Measurements from ENCODE around the gene FKBP5. TPM values are rescaled to one million over a fixed set of nuclear protein-coding genes. Genes with fewer than 3 reads are reported as not detected.

FKBP5 gene
- total and polyA plus RNA-seq, 10 of the 15 experiments (the other 5 are each of a cell fraction or from before 2014, with no cell fraction given): 29.0 to 123 (median 62.3) TPM

DNA sequence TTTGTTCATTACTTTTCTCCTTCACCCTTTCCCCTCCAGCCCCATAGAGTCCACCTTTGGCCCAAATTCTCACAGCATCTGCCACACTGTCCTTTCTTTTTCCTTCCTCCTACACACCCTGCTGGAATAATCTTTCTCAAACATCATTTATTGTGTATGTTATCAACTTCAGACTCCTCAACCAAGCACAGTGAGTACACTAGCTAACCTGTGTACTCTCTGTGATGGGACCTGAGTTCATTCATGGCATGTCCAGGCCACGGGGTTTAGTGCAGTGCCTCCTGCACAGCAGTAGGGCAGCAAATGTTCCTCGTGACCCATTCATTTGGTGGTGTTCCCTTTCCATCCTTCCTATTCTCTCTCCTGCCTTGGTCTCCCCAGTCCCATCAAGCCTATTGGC, 41.0 kb upstream of the FKBP5 start:
- BruUV-seq (replicated peaks): no TSS peak
- ATAC-seq (no peak), DNase-seq (ENCODE audit: low read depth, low spot score) (no peak), FAIRE-seq (no peak)
- no peaks in the 10 kb centered on the region for H3K9me3 ChIP-seq (replicated peaks; ENCODE audit: control insufficient read depth, insufficient read depth, low read length)
- H3K4me3 ChIP-seq: no peak overlapping the region
- no peak overlapping the region for H3K27ac ChIP-seq (ENCODE audit: control insufficient read depth, insufficient read depth)
- CTCF ChIA-PET: interaction anchor here (0.6 to 2.7 kb wide), 4 partner anchors 43 to 148 kb away, joined by 3 to 10 read pairs (median 4); no protein-coding TSS in a partner anchor
- intact Hi-C loops (cut with micrococcal nuclease; ENCODE audit: unreplicated experiment) (loop anchor here (5.0 to 10.0 kb wide), 2 partner anchors 385 to 432 kb away; partner anchors contain the start of genes DEF6 and PPARD), in situ Hi-C loops (cut with MboI) (no loop called here)
- no peak for TF ChIP-seq MEF2B (IDR thresholded peaks at IDR 0.05; ENCODE audit: partially characterized antibody, poor library complexity, severe bottlenecking)
- TF ChIP-seq TCF7 (IDR thresholded peaks at IDR 0.05; ENCODE audit: borderline replicate concordance): no peak
- no peak for TF ChIP-seq MEF2A (IDR thresholded peaks at IDR 0.05; ENCODE audit: insufficient read depth, low read depth, low read length)
- TF ChIP-seq PAX8 (IDR thresholded peaks at IDR 0.05): no peak
- no peak for TF ChIP-seq FOS (IDR thresholded peaks at IDR 0.05; ENCODE audit: borderline replicate concordance, extremely low read depth, insufficient read length)
- TF ChIP-seq, protein P1, sequence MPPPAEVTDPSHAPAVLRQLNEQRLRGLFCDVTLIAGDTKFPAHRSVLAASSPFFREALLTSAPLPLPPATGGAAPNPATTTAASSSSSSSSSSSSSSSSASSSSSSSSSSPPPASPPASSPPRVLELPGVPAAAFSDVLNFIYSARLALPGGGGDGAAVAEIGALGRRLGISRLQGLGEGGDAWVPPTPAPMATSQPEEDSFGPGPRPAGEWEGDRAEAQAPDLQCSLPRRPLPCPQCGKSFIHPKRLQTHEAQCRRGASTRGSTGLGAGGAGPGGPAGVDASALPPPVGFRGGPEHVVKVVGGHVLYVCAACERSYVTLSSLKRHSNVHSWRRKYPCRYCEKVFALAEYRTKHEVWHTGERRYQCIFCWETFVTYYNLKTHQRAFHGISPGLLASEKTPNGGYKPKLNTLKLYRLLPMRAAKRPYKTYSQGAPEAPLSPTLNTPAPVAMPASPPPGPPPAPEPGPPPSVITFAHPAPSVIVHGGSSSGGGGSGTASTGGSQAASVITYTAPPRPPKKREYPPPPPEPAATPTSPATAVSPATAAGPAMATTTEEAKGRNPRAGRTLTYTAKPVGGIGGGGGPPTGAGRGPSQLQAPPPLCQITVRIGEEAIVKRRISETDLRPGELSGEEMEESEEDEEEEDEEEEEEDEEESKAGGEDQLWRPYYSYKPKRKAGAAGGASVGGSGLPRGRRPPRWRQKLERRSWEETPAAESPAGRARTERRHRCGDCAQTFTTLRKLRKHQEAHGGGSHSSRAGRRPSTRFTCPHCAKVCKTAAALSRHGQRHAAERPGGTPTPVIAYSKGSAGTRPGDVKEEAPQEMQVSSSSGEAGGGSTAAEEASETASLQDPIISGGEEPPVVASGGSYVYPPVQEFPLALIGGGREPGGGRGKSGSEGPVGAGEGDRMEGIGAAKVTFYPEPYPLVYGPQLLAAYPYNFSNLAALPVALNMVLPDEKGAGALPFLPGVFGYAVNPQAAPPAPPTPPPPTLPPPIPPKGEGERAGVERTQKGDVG (CRISPR knock-in tag; IDR thresholded peaks at IDR 0.05): no peak
- H3K27me3 ChIP-seq (replicated peaks in 1 of 2; ENCODE audit: control insufficient read depth in 2 of 2, insufficient read depth in 2 of 2, low read length in 1 of 2): no peaks in the 10 kb centered on the region
- no peak overlapping the region for H3K9ac ChIP-seq (ENCODE audit: control insufficient read depth, insufficient read depth, low read length)
- WGBS (ENCODE audit: insufficient coverage, insufficient replicate concordance, low lambda C conversion rate, missing lambda C conversion rate): 81% methylated on average over 2 of the region's 2 CpGs
- H3K4me2 ChIP-seq (ENCODE audit: control insufficient read depth, insufficient read depth): no peak overlapping the region; the same call in 1 of the 2 replicates
- RAD21 ChIA-PET (ENCODE audit: unreplicated experiment): interaction anchor here (5.6 kb wide), 1 partner anchor 11 kb away, joined by 36 read pairs; no protein-coding TSS in a partner anchor
- H4K20me1 ChIP-seq (ENCODE audit: control insufficient read depth, insufficient read depth): no peaks in the 10 kb centered on the region
- SMC1A ChIA-PET (ENCODE audit: uncharacterized antibody, unreplicated experiment): interaction anchor here (0.7 to 3.6 kb wide), 7 partner anchors 10 to 189 kb away, joined by 3 to 21 read pairs (median 4); no protein-coding TSS in a partner anchor
- H3K4me1 ChIP-seq (ENCODE audit: control insufficient read depth, insufficient read depth, low read length): peaks cover 58% of the 10 kb centered on the region
- H2AFZ ChIP-seq (ENCODE audit: control insufficient read depth, low read depth, low read length): no peak overlapping the region; the same call in 1 of the 2 replicates
- no peaks in the 10 kb centered on the region for H3K36me3 ChIP-seq (ENCODE audit: control insufficient read depth in 2 of 2, insufficient read depth in 2 of 2, low read length in 1 of 2)
- no peaks in the 10 kb centered on the region; the same call in 1 of the 2 replicates for H3K79me2 ChIP-seq (ENCODE audit: control insufficient read depth, insufficient read depth, low read length)
- POLR2A ChIA-PET: interaction anchor here (0.6 to 2.1 kb wide), 5 partner anchors 10 to 61 kb away, joined by 3 to 11 read pairs (median 3); partner anchors contain the start of gene FKBP5

All from GM12878 (cell line).